GM13976 (cell line): ENCODE results near the gene GYG1.
A peak's percentile ranks its signal among the peaks of the same experiment; 100 is the strongest.

Experiments
- DNase-seq: peaks from one replicate; pipeline ENCODE4 v3.0.0; 2012; ENCODE audit warnings: low spot score
- in situ Hi-C: fragments of 300-500 bp; cut with MboI; formaldehyde crosslinking; loops from one replicate; pipeline ENCODE4 v1.12.0; 2022; ENCODE audit warnings: low sequenced_read_pairs, mixed read lengths, inconsistent platforms; ENCODE audit not compliant: unreplicated experiment
- TF ChIP-seq, protein P1 (sequence below): IDR thresholded peaks from 2 replicates; pipeline ENCODE4 v1.5.1; 2012; ENCODE audit warnings: borderline replicate concordance, mild to moderate bottlenecking; ENCODE audit not compliant: insufficient read depth; ENCODE audit errors: extremely low read depth, missing control alignments, control extremely low read depth

Gene GYG1

DNA sequence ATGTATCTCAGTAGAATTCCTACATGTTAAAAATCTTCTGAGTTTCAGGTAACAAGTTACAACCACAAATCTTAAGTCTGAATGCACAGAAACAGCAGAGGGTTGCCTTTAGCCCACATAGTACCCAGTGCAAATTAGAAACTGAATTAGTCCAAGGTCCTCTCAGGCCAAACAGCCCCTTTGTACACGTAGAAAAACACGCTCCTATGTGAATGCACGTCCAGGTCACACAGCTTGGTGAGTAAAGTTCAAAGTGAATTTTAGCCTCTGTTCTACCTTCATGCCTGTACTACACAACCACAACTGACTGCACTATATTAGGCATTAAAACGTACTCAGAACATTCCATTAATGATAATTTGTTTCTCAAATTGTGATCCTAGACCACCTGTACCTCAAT is 46.3 kb downstream of the GYG1 start:
- in situ Hi-C loops = no loop called here
- DNase-seq = no peak
- TF ChIP-seq, protein P1, sequence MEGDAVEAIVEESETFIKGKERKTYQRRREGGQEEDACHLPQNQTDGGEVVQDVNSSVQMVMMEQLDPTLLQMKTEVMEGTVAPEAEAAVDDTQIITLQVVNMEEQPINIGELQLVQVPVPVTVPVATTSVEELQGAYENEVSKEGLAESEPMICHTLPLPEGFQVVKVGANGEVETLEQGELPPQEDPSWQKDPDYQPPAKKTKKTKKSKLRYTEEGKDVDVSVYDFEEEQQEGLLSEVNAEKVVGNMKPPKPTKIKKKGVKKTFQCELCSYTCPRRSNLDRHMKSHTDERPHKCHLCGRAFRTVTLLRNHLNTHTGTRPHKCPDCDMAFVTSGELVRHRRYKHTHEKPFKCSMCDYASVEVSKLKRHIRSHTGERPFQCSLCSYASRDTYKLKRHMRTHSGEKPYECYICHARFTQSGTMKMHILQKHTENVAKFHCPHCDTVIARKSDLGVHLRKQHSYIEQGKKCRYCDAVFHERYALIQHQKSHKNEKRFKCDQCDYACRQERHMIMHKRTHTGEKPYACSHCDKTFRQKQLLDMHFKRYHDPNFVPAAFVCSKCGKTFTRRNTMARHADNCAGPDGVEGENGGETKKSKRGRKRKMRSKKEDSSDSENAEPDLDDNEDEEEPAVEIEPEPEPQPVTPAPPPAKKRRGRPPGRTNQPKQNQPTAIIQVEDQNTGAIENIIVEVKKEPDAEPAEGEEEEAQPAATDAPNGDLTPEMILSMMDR = no peak

DNA sequence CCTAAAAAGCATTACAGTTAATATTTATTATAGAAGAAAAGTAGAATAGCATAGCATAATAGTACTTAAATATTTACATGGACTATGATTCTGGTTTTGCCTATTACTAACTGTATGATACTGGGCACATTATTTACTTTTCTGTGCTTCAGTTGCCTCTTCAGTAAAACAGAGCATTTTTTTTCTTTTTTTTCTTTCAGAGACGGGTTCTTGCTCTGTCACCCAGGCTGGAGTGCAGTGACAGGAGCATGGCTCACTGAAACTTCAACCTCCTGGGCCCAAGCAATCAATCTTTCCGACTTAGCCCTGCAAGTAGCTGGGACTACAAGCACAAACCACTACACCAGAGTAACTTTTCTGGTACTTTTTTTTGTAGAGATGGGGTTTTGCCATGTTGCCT is 47.0 kb downstream of the GYG1 start:
- TF ChIP-seq, protein P1 = no peak
- DNase-seq = no peak
- in situ Hi-C loops = no loop called here

DNA sequence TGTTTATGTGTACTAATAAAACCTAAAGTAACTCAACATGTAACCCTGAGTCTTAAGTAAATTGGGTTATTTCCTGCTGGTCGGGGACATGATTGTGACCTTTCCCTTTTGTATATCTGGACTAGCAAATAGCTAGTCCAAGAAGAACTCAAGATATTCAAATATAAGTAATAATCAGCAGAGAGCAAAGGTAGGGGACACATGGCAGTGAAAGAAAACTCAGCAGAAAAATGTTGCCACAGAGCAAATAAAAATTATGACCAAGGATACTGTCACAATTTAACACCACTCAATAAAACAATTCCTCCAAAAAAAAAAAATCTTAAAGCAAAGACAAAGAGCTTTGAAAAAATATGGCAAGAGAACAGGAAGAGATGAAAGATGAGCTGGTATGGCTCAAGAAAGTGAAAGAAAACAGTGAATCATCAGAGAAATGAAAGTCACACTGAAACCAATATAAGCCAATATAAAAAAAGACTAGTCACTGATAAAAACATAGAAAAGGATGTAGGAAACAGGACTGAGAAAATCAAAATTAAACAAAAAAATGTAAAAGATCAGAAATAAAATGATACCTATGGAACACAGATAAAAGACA is 51.5 kb downstream of the GYG1 start:
- TF ChIP-seq, protein P1 = no peak
- in situ Hi-C loops = no loop called here
- DNase-seq = peak; percentile 47

DNA sequence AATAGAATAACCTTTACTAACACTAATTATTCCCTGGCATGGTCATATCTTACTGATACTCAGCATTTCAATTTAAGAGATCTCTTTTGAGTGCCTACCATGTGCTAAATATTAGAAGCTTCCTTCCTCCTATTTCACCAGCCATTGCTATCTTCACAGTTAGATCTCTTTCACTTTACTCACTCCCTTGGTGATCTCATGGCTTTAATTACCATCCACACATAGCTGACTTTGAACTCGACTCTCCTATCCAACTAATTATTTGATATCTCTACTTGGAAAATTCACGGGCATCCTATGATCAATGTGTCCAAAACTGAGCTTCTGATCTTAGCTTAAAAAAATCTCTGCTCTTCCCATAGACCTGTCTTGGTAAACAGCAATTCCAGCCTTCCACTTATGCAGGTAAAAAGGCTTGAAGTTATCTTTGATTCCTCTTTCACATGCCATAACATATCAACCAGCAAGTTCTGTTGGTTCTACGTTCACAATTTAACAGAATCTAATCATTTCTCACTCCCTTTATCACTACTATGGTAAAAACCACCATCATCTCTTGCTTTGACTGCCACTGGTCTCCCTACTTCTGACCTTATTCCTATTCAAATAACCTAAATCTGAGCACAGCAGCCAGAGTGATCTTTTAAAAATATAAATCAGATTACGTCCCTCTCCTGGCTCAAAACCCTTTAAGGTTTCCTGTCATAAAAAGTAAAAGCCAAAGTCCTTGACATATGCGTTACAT is 53.2 kb downstream of the GYG1 start:
- DNase-seq = no peak
- in situ Hi-C loops = no loop called here

DNA sequence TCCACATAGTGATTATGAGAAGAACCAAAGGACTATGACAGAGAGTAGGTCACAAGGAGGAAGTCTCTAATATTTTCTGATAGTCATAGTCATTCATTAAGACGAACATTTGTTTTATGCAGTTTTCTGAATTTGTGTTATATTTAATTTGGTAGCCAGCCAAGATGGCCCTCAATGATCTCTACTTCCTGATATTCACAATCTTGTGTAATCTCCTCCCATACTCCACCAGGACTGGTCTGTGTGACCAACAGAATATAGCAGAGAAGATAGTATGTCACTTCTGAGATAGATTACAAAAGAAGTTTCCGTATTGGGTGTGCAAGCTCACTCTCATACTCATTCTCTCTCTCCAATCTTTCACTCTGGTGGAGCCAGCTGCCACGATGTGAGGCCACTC is 64.2 kb downstream of the GYG1 start:
- in situ Hi-C loops = no loop called here
- DNase-seq = no peak

More for the DNA sequence above, 53.2 kb downstream of the GYG1 start:
- TF ChIP-seq, protein P1 = no peak

DNA sequence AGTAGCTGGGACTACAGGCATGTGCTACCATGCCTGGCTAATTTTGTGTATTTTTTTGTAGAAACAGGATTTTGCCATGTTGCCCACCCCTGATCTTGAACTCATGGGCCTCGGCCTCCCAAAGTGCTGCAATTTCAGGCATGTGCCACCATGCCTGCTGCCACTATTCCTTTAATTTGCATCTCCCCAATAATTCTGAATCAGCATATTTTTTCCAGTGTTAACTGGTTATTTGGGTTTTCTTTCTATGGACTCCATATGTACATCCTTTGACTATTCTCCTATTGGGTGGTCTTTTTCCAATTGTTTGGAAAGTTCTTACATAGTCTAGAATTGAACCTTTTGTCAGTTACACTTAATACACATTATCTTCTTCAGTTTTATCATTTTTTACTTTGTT is 66.9 kb downstream of the GYG1 start:
- in situ Hi-C loops = no loop called here
- TF ChIP-seq, protein P1 = no peak
- no peak for DNase-seq

More for the DNA sequence above, 64.2 kb downstream of the GYG1 start:
- TF ChIP-seq, protein P1 = no peak
